Cardiac fibroblast (primary cell): ENCODE measurements around the gene DVL1.
A peak's percentile ranks its signal among the peaks of the same experiment; 100 is the strongest.

Experiments
- DNase-seq, 2 donors: peaks; one replicate each; pipeline versions ENCODE4 v3.0.0 to v3.0.0-alpha.2; 2010; ENCODE audit warnings: low read depth in 2 of 2
- H3K4me3 ChIP-seq, 2 donors: replicated peaks in 1 of 2; 1 replicate in 1 of 2; 2 replicates in 1 of 2; pipeline ENCODE4 v1.5.1; 2011; ENCODE audit warnings: low read depth in 2 of 2, low read length in 2 of 2, mild to moderate bottlenecking in 2 of 2, moderate library complexity in 1 of 2
- CTCF ChIP-seq: IDR thresholded peaks from one replicate; pipeline ENCODE4 v1.5.1; 2011; ENCODE audit warnings: low read depth, mild to moderate bottlenecking, low read length, inconsistent platforms

Gene DVL1

GRCh38 chr1:1356166-1356795 lies 7.1 kb upstream of the DVL1 start:
- TF ChIP-seq CTCF: no peak
- DNase-seq: no peak
- peak overlapping the region; percentile 61 to 68 for H3K4me3 ChIP-seq

- no peak for TF ChIP-seq CTCF
- H3K4me3 ChIP-seq: no peak overlapping the region
- DNase-seq: no peak
Measured at GRCh38 chr1:1355416-1355815, 6.2 kb upstream of the DVL1 start.

- TF ChIP-seq CTCF: no peak
- no peak for DNase-seq
- H3K4me3 ChIP-seq: no peak overlapping the region
Measured at GRCh38 chr1:1354271-1355247, 5.3 kb upstream of the DVL1 start.

GRCh38 chr1:1353389-1354151 lies 4.4 kb upstream of the DVL1 start:
- H3K4me3 ChIP-seq: no peak overlapping the region
- TF ChIP-seq CTCF: no peak
- no peak for DNase-seq

GRCh38 chr1:1352786-1353388 lies 3.7 kb upstream of the DVL1 start:
- TF ChIP-seq CTCF: no peak
- H3K4me3 ChIP-seq: no peak overlapping the region
- DNase-seq: no peak

GRCh38 chr1:1351511-1352427 lies 2.6 kb upstream of the DVL1 start:
- TF ChIP-seq CTCF: no peak
- H3K4me3 ChIP-seq: peak overlapping the region; percentile 1 to 8
- DNase-seq: peak in 1 of 2 donors; percentile 45
